ENCODE data around the gene C16orf92.
A peak's percentile ranks its signal among the peaks of the same experiment; 100 is the strongest.

C16orf92 gene

GRCh38 chr16:30063278-30063892, 40.4 kb downstream of the C16orf92 start:
- DNase-seq = no peak

- peak; percentile 91 for DNase-seq
Measured at GRCh38 chr16:30063893-30064728, 41.1 kb downstream of the C16orf92 start.

DNA sequence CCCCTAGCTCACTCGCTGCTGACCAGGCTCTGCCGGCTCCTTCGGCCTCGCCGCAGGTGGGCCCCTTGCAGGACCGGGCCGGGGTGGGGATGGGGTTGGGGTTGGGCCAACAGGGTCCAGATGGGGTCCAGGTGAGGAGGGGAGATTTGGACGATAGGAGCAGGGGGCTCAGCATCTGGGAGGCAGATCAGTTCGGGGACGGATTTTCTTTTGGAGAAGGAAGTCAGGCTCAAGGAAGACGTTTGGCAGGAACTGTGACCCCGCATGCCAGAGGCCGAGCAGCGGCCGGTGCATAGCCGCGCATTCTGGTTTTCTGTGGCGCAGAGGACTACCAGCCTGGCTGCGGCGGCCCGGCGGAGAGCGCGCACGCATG, 41.7 kb downstream of the C16orf92 start:
- DNase-seq = no peak

DNA sequence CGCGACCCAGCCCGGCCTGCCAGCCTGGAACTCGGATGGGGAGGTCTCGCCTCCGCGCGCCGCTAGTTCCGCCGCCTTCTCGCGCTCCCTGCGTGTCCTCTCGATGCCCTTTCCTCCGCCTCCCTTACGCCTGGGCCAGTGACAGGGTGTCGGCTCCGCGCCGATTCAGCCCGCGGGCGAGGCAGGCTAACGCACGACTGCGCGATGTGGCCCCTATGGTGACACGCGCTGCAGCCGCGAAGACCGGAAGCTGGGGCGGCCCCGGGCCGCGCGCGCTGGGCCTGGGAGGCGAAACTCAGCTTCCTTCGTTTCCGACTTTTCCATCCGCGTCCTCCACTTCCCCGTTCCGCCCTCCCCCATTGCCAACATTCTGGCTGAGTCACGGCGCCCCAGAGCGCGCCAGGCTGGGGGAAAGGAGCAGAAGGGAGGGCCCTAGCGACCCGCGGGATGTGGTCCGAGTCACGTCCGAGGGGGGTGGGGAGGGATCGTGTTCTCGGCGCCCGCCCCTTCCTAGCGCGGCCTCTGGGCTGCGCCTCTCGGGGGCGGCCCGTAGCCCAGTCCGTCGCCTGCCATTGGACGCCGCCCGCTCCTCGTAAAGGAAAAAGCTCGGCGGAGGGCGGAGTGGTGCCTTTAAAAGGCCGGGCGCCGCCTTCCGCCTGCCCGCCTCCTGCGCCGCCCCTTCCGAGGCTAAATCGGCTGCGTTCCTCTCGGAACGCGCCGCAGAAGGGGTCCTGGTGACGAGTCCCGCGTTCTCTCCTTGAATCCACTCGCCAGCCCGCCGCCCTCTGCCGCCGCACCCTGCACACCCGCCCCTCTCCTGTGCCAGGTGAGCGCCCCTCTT, 42.3 kb downstream of the C16orf92 start, which contains the start of gene ALDOA:
Gene ALDOA, plus strand, starts transcription at position 659 of the 841 bp plus-strand sequence. CDS start 1,138 bp downstream, outside the sequence.
- DNase-seq = peak; percentile 99

- DNase-seq = peak; percentile 44
Measured at GRCh38 chr16:30065943-30066760, 43.2 kb downstream of the C16orf92 start.

- no peak for DNase-seq
Measured at GRCh38 chr16:30066761-30067583, 44.0 kb downstream of the C16orf92 start.

DNA sequence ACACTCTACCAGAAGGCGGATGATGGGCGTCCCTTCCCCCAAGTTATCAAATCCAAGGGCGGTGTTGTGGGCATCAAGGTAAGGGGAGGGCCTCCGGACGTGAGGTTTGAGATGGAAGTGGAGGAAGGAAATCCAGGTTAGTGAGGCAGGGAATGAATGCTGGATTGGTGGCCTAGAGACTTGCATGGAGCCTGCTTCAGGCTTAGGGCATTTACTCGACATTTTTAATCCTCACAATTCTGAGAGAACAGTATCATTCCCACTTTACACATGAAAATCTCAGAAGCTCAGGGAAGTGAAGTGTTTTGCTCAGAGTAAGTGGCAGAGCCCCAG, 44.6 kb downstream of the C16orf92 start:
- DNase-seq = no peak

- DNase-seq = no peak
Measured at GRCh38 chr16:30068333-30068732, 45.3 kb downstream of the C16orf92 start.

DNA sequence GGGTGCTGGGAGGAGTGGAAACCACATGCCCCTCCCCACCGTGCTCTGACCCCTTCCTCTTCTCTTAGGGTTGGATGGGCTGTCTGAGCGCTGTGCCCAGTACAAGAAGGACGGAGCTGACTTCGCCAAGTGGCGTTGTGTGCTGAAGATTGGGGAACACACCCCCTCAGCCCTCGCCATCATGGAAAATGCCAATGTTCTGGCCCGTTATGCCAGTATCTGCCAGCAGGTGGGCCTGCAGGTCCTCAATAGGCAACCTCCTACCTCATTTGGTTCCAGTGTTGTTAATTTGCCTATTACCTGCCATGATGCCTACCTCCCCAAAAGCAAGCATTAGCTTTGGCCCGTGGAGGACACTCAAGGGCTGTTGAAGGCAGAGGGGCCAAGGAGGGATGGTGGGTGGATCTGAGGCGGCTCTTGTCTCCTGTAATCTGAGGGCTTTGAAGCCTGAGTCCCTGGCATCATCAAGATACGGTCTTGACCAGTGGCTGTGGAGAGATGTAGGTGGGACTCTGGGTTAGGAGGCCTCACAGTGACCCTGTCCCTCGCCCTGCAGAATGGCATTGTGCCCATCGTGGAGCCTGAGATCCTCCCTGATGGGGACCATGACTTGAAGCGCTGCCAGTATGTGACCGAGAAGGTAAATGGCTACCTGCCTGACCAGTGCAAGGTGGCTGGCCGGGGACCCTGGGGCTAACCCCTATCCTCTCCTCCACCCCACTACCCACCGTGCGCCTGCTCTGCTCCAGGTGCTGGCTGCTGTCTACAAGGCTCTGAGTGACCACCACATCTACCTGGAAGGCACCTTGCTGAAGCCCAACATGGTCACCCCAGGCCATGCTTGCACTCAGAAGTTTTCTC, 46.0 kb downstream of the C16orf92 start:
- peak; percentile 57 for DNase-seq

- DNase-seq = no peak
Measured at GRCh38 chr16:30069611-30070462, 46.8 kb downstream of the C16orf92 start.

GRCh38 chr16:30070490-30070889, 47.5 kb downstream of the C16orf92 start:
- no peak for DNase-seq
